ENCODE data around the gene PIWIL4.
A peak's percentile ranks its signal among the peaks of the same experiment; 100 is the strongest.

The PIWIL4 gene

GRCh38 chr11:94648789-94649188 is 81.6 kb downstream of the PIWIL4 start:
- Histone ChIP-seq H3K27me3 (ENCODE audit: control insufficient read depth in 2 of 2, insufficient read depth in 2 of 2, low read length in 2 of 2) (peaks cover 0 to 5% of the 10 kb centered on the region in 2 donors), H3K36me3 (ENCODE audit: control insufficient read depth in 2 of 2, insufficient read depth in 2 of 2, low read length in 2 of 2) (no peaks in the 10 kb centered on the region), H3K9ac (ENCODE audit: low read depth in 1 of 2, low read length in 2 of 2) (no peak overlapping the region), H3K9me3 (ENCODE audit: control insufficient read depth in 2 of 2, low read length in 2 of 2) (no peaks in the 10 kb centered on the region), H3K4me3 (ENCODE audit: low read length in 2 of 2) (no peak overlapping the region), H3K4me1 (ENCODE audit: control insufficient read depth in 2 of 2, insufficient read depth in 2 of 2, low read length in 2 of 2) (no peaks in the 10 kb centered on the region), H3K27ac (ENCODE audit: low read depth in 2 of 2, low read length in 2 of 2) (no peak overlapping the region)

- H3K4me1 ChIP-seq (ENCODE audit: control insufficient read depth in 2 of 2, insufficient read depth in 2 of 2, low read length in 2 of 2), result no peaks in the 10 kb centered on the region
- H3K4me3 ChIP-seq (ENCODE audit: low read length in 2 of 2), result no peak overlapping the region
- no peak overlapping the region for H3K9ac ChIP-seq (ENCODE audit: low read depth in 1 of 2, low read length in 2 of 2)
- H3K27me3 ChIP-seq (ENCODE audit: control insufficient read depth in 2 of 2, insufficient read depth in 2 of 2, low read length in 2 of 2), result peaks cover 0 to 5% of the 10 kb centered on the region in 2 donors
- H3K27ac ChIP-seq (ENCODE audit: low read depth in 2 of 2, low read length in 2 of 2), result no peak overlapping the region
- H3K36me3 ChIP-seq (ENCODE audit: control insufficient read depth in 2 of 2, insufficient read depth in 2 of 2, low read length in 2 of 2), result no peaks in the 10 kb centered on the region
- no peaks in the 10 kb centered on the region for H3K9me3 ChIP-seq (ENCODE audit: control insufficient read depth in 2 of 2, low read length in 2 of 2)
These were observed 82.1 kb downstream of the PIWIL4 start for GRCh38 chr11:94649254-94649653.

GRCh38 chr11:94649964-94650623 is 82.9 kb downstream of the PIWIL4 start:
- Histone ChIP-seq H3K27ac (ENCODE audit: low read depth in 2 of 2, low read length in 2 of 2) (peak overlapping the region in 1 of 2 donors; percentile 22), H3K4me3 (ENCODE audit: low read length in 2 of 2) (no peak overlapping the region), H3K9ac (ENCODE audit: low read depth in 1 of 2, low read length in 2 of 2) (no peak overlapping the region), H3K4me1 (ENCODE audit: control insufficient read depth in 2 of 2, insufficient read depth in 2 of 2, low read length in 2 of 2) (no peaks in the 10 kb centered on the region), H3K36me3 (ENCODE audit: control insufficient read depth in 2 of 2, insufficient read depth in 2 of 2, low read length in 2 of 2) (no peaks in the 10 kb centered on the region), H3K27me3 (ENCODE audit: control insufficient read depth in 2 of 2, insufficient read depth in 2 of 2, low read length in 2 of 2) (peaks cover 0 to 5% of the 10 kb centered on the region in 2 donors), H3K9me3 (ENCODE audit: control insufficient read depth in 2 of 2, low read length in 2 of 2) (no peaks in the 10 kb centered on the region)

GRCh38 chr11:94650756-94651155 is 83.6 kb downstream of the PIWIL4 start:
- H3K27ac ChIP-seq (ENCODE audit: low read depth in 2 of 2, low read length in 2 of 2), result peak overlapping the region in 1 of 2 donors; percentile 22
- H3K9me3 ChIP-seq (ENCODE audit: control insufficient read depth in 2 of 2, low read length in 2 of 2), result no peaks in the 10 kb centered on the region
- no peak overlapping the region for H3K9ac ChIP-seq (ENCODE audit: low read depth in 1 of 2, low read length in 2 of 2)
- H3K36me3 ChIP-seq (ENCODE audit: control insufficient read depth in 2 of 2, insufficient read depth in 2 of 2, low read length in 2 of 2), result no peaks in the 10 kb centered on the region
- H3K27me3 ChIP-seq (ENCODE audit: control insufficient read depth in 2 of 2, insufficient read depth in 2 of 2, low read length in 2 of 2), result peaks cover 0 to 5% of the 10 kb centered on the region in 2 donors
- no peak overlapping the region for H3K4me3 ChIP-seq (ENCODE audit: low read length in 2 of 2)
- no peaks in the 10 kb centered on the region for H3K4me1 ChIP-seq (ENCODE audit: control insufficient read depth in 2 of 2, insufficient read depth in 2 of 2, low read length in 2 of 2)

GRCh38 chr11:94652735-94653284 is 85.6 kb downstream of the PIWIL4 start:
- no peaks in the 10 kb centered on the region for H3K4me1 ChIP-seq (ENCODE audit: control insufficient read depth in 2 of 2, insufficient read depth in 2 of 2, low read length in 2 of 2)
- H3K36me3 ChIP-seq (ENCODE audit: control insufficient read depth in 2 of 2, insufficient read depth in 2 of 2, low read length in 2 of 2), result no peaks in the 10 kb centered on the region
- H3K4me3 ChIP-seq (ENCODE audit: low read length in 2 of 2), result no peak overlapping the region
- H3K27ac ChIP-seq (ENCODE audit: low read depth in 2 of 2, low read length in 2 of 2), result no peak overlapping the region
- H3K27me3 ChIP-seq (ENCODE audit: control insufficient read depth in 2 of 2, insufficient read depth in 2 of 2, low read length in 2 of 2), result peaks cover 5 to 8% of the 10 kb centered on the region in 2 donors
- no peak overlapping the region for H3K9ac ChIP-seq (ENCODE audit: low read depth in 1 of 2, low read length in 2 of 2)
- no peaks in the 10 kb centered on the region for H3K9me3 ChIP-seq (ENCODE audit: control insufficient read depth in 2 of 2, low read length in 2 of 2)

- H3K9me3 ChIP-seq (ENCODE audit: control insufficient read depth in 2 of 2, low read length in 2 of 2), result no peaks in the 10 kb centered on the region
- no peak overlapping the region for H3K9ac ChIP-seq (ENCODE audit: low read depth in 1 of 2, low read length in 2 of 2)
- no peak overlapping the region for H3K4me3 ChIP-seq (ENCODE audit: low read length in 2 of 2)
- no peak overlapping the region for H3K27ac ChIP-seq (ENCODE audit: low read depth in 2 of 2, low read length in 2 of 2)
- peaks cover 7 to 9% of the 10 kb centered on the region in 2 donors for H3K27me3 ChIP-seq (ENCODE audit: control insufficient read depth in 2 of 2, insufficient read depth in 2 of 2, low read length in 2 of 2)
- no peaks in the 10 kb centered on the region for H3K4me1 ChIP-seq (ENCODE audit: control insufficient read depth in 2 of 2, insufficient read depth in 2 of 2, low read length in 2 of 2)
- H3K36me3 ChIP-seq (ENCODE audit: control insufficient read depth in 2 of 2, insufficient read depth in 2 of 2, low read length in 2 of 2), result no peaks in the 10 kb centered on the region
These were observed 86.4 kb downstream of the PIWIL4 start for GRCh38 chr11:94653561-94653960.

GRCh38 chr11:94654201-94654600 is 87.0 kb downstream of the PIWIL4 start:
- Histone ChIP-seq H3K9ac (ENCODE audit: low read depth in 1 of 2, low read length in 2 of 2) (no peak overlapping the region), H3K27ac (ENCODE audit: low read depth in 2 of 2, low read length in 2 of 2) (no peak overlapping the region), H3K4me3 (ENCODE audit: low read length in 2 of 2) (no peak overlapping the region), H3K9me3 (ENCODE audit: control insufficient read depth in 2 of 2, low read length in 2 of 2) (no peaks in the 10 kb centered on the region), H3K27me3 (ENCODE audit: control insufficient read depth in 2 of 2, insufficient read depth in 2 of 2, low read length in 2 of 2) (peaks cover 7 to 8% of the 10 kb centered on the region in 2 donors), H3K4me1 (ENCODE audit: control insufficient read depth in 2 of 2, insufficient read depth in 2 of 2, low read length in 2 of 2) (no peaks in the 10 kb centered on the region), H3K36me3 (ENCODE audit: control insufficient read depth in 2 of 2, insufficient read depth in 2 of 2, low read length in 2 of 2) (no peaks in the 10 kb centered on the region)

- Histone ChIP-seq H3K9me3 (ENCODE audit: control insufficient read depth in 2 of 2, low read length in 2 of 2) (no peaks in the 10 kb centered on the region), H3K27me3 (ENCODE audit: control insufficient read depth in 2 of 2, insufficient read depth in 2 of 2, low read length in 2 of 2) (peaks cover 7 to 9% of the 10 kb centered on the region in 2 donors), H3K9ac (ENCODE audit: low read depth in 1 of 2, low read length in 2 of 2) (no peak overlapping the region), H3K4me3 (ENCODE audit: low read length in 2 of 2) (no peak overlapping the region), H3K36me3 (ENCODE audit: control insufficient read depth in 2 of 2, insufficient read depth in 2 of 2, low read length in 2 of 2) (no peaks in the 10 kb centered on the region), H3K27ac (ENCODE audit: low read depth in 2 of 2, low read length in 2 of 2) (no peak overlapping the region), H3K4me1 (ENCODE audit: control insufficient read depth in 2 of 2, insufficient read depth in 2 of 2, low read length in 2 of 2) (no peaks in the 10 kb centered on the region)
These were observed 88.1 kb downstream of the PIWIL4 start for GRCh38 chr11:94655291-94655690.

- Histone ChIP-seq H3K9me3 (ENCODE audit: control insufficient read depth in 2 of 2, low read length in 2 of 2) (no peaks in the 10 kb centered on the region), H3K9ac (ENCODE audit: low read depth in 1 of 2, low read length in 2 of 2) (no peak overlapping the region), H3K27ac (ENCODE audit: low read depth in 2 of 2, low read length in 2 of 2) (no peak overlapping the region), H3K36me3 (ENCODE audit: control insufficient read depth in 2 of 2, insufficient read depth in 2 of 2, low read length in 2 of 2) (no peaks in the 10 kb centered on the region), H3K4me3 (ENCODE audit: low read length in 2 of 2) (no peak overlapping the region), H3K4me1 (ENCODE audit: control insufficient read depth in 2 of 2, insufficient read depth in 2 of 2, low read length in 2 of 2) (no peaks in the 10 kb centered on the region), H3K27me3 (ENCODE audit: control insufficient read depth in 2 of 2, insufficient read depth in 2 of 2, low read length in 2 of 2) (peaks cover 7 to 12% of the 10 kb centered on the region in 2 donors)
These were observed 88.8 kb downstream of the PIWIL4 start for GRCh38 chr11:94655956-94656355.

- Histone ChIP-seq H3K36me3 (ENCODE audit: control insufficient read depth in 2 of 2, insufficient read depth in 2 of 2, low read length in 2 of 2) (no peaks in the 10 kb centered on the region), H3K4me3 (ENCODE audit: low read length in 2 of 2) (no peak overlapping the region), H3K4me1 (ENCODE audit: control insufficient read depth in 2 of 2, insufficient read depth in 2 of 2, low read length in 2 of 2) (no peaks in the 10 kb centered on the region), H3K27ac (ENCODE audit: low read depth in 2 of 2, low read length in 2 of 2) (no peak overlapping the region), H3K27me3 (ENCODE audit: control insufficient read depth in 2 of 2, insufficient read depth in 2 of 2, low read length in 2 of 2) (peaks cover 7 to 19% of the 10 kb centered on the region in 2 donors), H3K9ac (ENCODE audit: low read depth in 1 of 2, low read length in 2 of 2) (no peak overlapping the region), H3K9me3 (ENCODE audit: control insufficient read depth in 2 of 2, low read length in 2 of 2) (no peaks in the 10 kb centered on the region)
These were observed 89.8 kb downstream of the PIWIL4 start for GRCh38 chr11:94656968-94657367.
